A549 (cell line): ENCODE results near the gene HLA-E. TPM values are rescaled to one million over a fixed set of nuclear protein-coding genes. Genes with fewer than 3 reads are reported as not detected.

Source experiments
- ATAC-seq, 2 experiments: fragments of 200-7000 bp in 1 of 2; fragments of >200 bp in 1 of 2; cut with Nextera tagmentation in 1 of 2; cut with Tn5 transposase in 1 of 2; 3 replicates each; pipeline versions ENCODE4 v1.8.0 to v1.9.1; 2018 to 2020; ENCODE audit warnings: mild to moderate bottlenecking in 1 of 2, moderate library complexity in 1 of 2
- CTCF ChIA-PET: fragments of 300-600 bp; sonication (Branson Sonifier 250); formaldehyde crosslinking; extraction: SDS; loops from one replicate; lab custom pipeline; 2021; ENCODE audit warnings: antibody characterized with exemption, inconsistent platforms; lab: Yijun Ruan, JAX
- POLR2A ChIA-PET: fragments of 350-600 bp; formaldehyde crosslinking; extraction: SDS; loops from one replicate; lab custom pipeline; 2021; ENCODE audit warnings: antibody characterized with exemption, inconsistent platforms; lab: Yijun Ruan, JAX
- DNase-seq, 2 experiments: peaks; one replicate each; pipeline versions ENCODE4 v3.0.0 to v3.0.0-alpha.2; 2011 to 2016; ENCODE audit warnings: low read depth in 1 of 2, low spot score in 1 of 2
- FAIRE-seq: peaks from 2 replicates; lab custom pipeline; 2011; peaks lifted over from hg19 to GRCh38; lab: Jason Lieb, UNC
- H3K27ac ChIP-seq, 2 experiments: fragments of >200 bp; sonication (Bioruptor Twin); formaldehyde crosslinking; 3 replicates each; pipeline ENCODE4 v1.5.1; 2016 to 2017
- H3K4me1 ChIP-seq: fragments of >200 bp; sonication (Bioruptor Twin); formaldehyde crosslinking; 3 replicates; pipeline ENCODE4 v1.6.1; 2016
- H3K4me2 ChIP-seq: fragments of >200 bp; sonication (Bioruptor Twin); formaldehyde crosslinking; 3 replicates; pipeline ENCODE4 v1.6.1; 2016
- H3K4me3 ChIP-seq: fragments of >200 bp; sonication (Bioruptor Twin); formaldehyde crosslinking; 3 replicates; pipeline ENCODE4 v1.5.1; 2016
- H3K9me3 ChIP-seq: fragments of >200 bp; sonication (Bioruptor Twin); formaldehyde crosslinking; 3 replicates; pipeline ENCODE4 v1.6.1; 2016
- ATOH8 ChIP-seq: fragments of 250-450 bp; sonication (Bioruptor Pico); IDR thresholded peaks from 2 replicates; pipeline ENCODE4 v1.5.0; 2020; ENCODE audit warnings: low read depth, mild to moderate bottlenecking, moderate library complexity
- BCL3 ChIP-seq: fragments of >200 bp; sonication (Bioruptor Twin); formaldehyde crosslinking; IDR thresholded peaks from 3 replicates; pipeline ENCODE4 v1.6.1; 2016
- CBX8 ChIP-seq: fragments of 200-600 bp; sonication (generic); IDR thresholded peaks from 2 replicates; pipeline ENCODE4 v1.6.1; 2016
- CEBPB ChIP-seq, 2 experiments: fragments of >200 bp in 1 of 2; sonication (Bioruptor Twin) in 1 of 2; formaldehyde crosslinking in 1 of 2; IDR thresholded peaks; 2 replicates each; pipeline ENCODE4 v1.6.1; 2012 to 2016
- CHD2 ChIP-seq: fragments of 150-350 bp; IDR thresholded peaks from 2 replicates; pipeline ENCODE4 v1.6.1; 2014; ENCODE audit warnings: low read length; ENCODE audit not compliant: partially characterized antibody
- CHD4 ChIP-seq: fragments of 200-600 bp; sonication (generic); IDR thresholded peaks from 2 replicates; pipeline ENCODE4 v1.6.1; 2016; ENCODE audit warnings: antibody characterized with exemption, mild to moderate bottlenecking, borderline replicate concordance
- CTCF ChIP-seq: fragments of >200 bp; sonication (Bioruptor Twin); formaldehyde crosslinking; IDR thresholded peaks from 3 replicates; pipeline ENCODE4 v1.5.1; 2016
- E2F6 ChIP-seq: IDR thresholded peaks from 2 replicates; pipeline ENCODE4 v1.6.1; 2012; ENCODE audit warnings: low read depth, borderline replicate concordance
- EHF ChIP-seq: fragments of 250-450 bp; sonication (Bioruptor Pico); IDR thresholded peaks from 2 replicates; pipeline ENCODE4 v1.5.0; 2020; ENCODE audit warnings: mild to moderate bottlenecking
- EHMT2 ChIP-seq: fragments of 200-600 bp; sonication (generic); IDR thresholded peaks from 2 replicates; pipeline ENCODE4 v1.6.1; 2016; ENCODE audit warnings: antibody characterized with exemption, low read depth, mild to moderate bottlenecking, moderate library complexity
- ELK1 ChIP-seq: fragments of 150-350 bp; IDR thresholded peaks from 2 replicates; pipeline ENCODE4 v1.6.1; 2014; ENCODE audit warnings: low read depth, mild to moderate bottlenecking, low read length
- FOSB ChIP-seq: fragments of 250-450 bp; sonication (Bioruptor Pico); IDR thresholded peaks from 2 replicates; pipeline ENCODE4 v1.5.0; 2020; ENCODE audit warnings: mild to moderate bottlenecking, moderate library complexity
- FOSL2 ChIP-seq, 2 experiments: fragments of 450-650 bp in 1 of 2; fragments of >200 bp in 1 of 2; sonication (Bioruptor Twin) in 1 of 2; formaldehyde crosslinking; IDR thresholded peaks; 2 replicates each; pipeline versions ENCODE4 v1.5.0 to v1.6.1; 2016 to 2020; ENCODE audit warnings: mild to moderate bottlenecking in 1 of 2, moderate library complexity in 1 of 2
- FOXS1 ChIP-seq: fragments of 250-450 bp; sonication (Bioruptor Pico); IDR thresholded peaks from 2 replicates; pipeline ENCODE4 v1.5.0; 2020; ENCODE audit warnings: mild to moderate bottlenecking, moderate library complexity
- GATA3 ChIP-seq: IDR thresholded peaks from 2 replicates; pipeline ENCODE4 v1.6.1; 2012; ENCODE audit warnings: borderline replicate concordance
- HMGXB4 ChIP-seq: fragments of 250-450 bp; sonication (Bioruptor Pico); IDR thresholded peaks from 2 replicates; pipeline ENCODE4 v1.5.0; 2021; ENCODE audit warnings: mild to moderate bottlenecking, moderate library complexity, borderline replicate concordance
- HOXA7 ChIP-seq: fragments of 250-450 bp; sonication (Bioruptor Pico); IDR thresholded peaks from 2 replicates; pipeline ENCODE4 v1.5.0; 2020; ENCODE audit warnings: mild to moderate bottlenecking, moderate library complexity
- JUNB ChIP-seq: fragments of >200 bp; sonication (Bioruptor Twin); formaldehyde crosslinking; IDR thresholded peaks from 2 replicates; pipeline ENCODE4 v1.6.1; 2016
- KDM1A ChIP-seq: fragments of 200-600 bp; sonication (generic); IDR thresholded peaks from 2 replicates; pipeline ENCODE4 v1.6.1; 2016; ENCODE audit warnings: low read depth, mild to moderate bottlenecking
- KDM5A ChIP-seq: fragments of 200-600 bp; sonication (generic); IDR thresholded peaks from 2 replicates; pipeline ENCODE4 v1.6.1; 2016; ENCODE audit warnings: antibody characterized with exemption, mild to moderate bottlenecking
- MAFK ChIP-seq: fragments of 450-650 bp; IDR thresholded peaks from 2 replicates; pipeline ENCODE4 v1.6.1; 2014; ENCODE audit not compliant: partially characterized antibody
- MAX ChIP-seq: IDR thresholded peaks from 2 replicates; pipeline ENCODE4 v1.6.1; 2012
- MAZ ChIP-seq: fragments of 150-350 bp; IDR thresholded peaks from 2 replicates; pipeline ENCODE4 v1.6.1; 2014; ENCODE audit warnings: antibody characterized with exemption, low read depth, low read length, borderline replicate concordance
- NFE2L2 ChIP-seq: fragments of 150-350 bp; conservative IDR thresholded peaks from 2 replicates; pipeline ENCODE4 v1.6.1; 2014; ENCODE audit warnings: low read length
- NR3C1 ChIP-seq: fragments of >200 bp; sonication (Bioruptor Twin); formaldehyde crosslinking; IDR thresholded peaks from 3 replicates; pipeline ENCODE4 v1.6.1; 2017
- POLR2A ChIP-seq: IDR thresholded peaks from 2 replicates; pipeline ENCODE4 v1.6.1; 2012; ENCODE audit warnings: mild to moderate bottlenecking, low read length
- RFX5 ChIP-seq: fragments of 450-650 bp; IDR thresholded peaks from 2 replicates; pipeline ENCODE4 v1.7.1; 2014; ENCODE audit warnings: antibody characterized with exemption, mild to moderate bottlenecking, moderate library complexity
- TFCP2L1 ChIP-seq: fragments of 250-450 bp; sonication (Bioruptor Pico); IDR thresholded peaks from 2 replicates; pipeline ENCODE4 v1.5.0; 2021; ENCODE audit warnings: mild to moderate bottlenecking
- ZC3H11A ChIP-seq: fragments of 450-650 bp; IDR thresholded peaks from 2 replicates; pipeline ENCODE4 v1.6.1; 2014; ENCODE audit warnings: antibody characterized with exemption, mild to moderate bottlenecking
- ZFP36 ChIP-seq: fragments of 450-650 bp; IDR thresholded peaks from 2 replicates; pipeline ENCODE4 v1.6.1; 2014; ENCODE audit warnings: borderline replicate concordance; ENCODE audit not compliant: partially characterized antibody
- ZSCAN20 ChIP-seq: fragments of 250-450 bp; sonication (Bioruptor Pico); IDR thresholded peaks from 2 replicates; pipeline ENCODE4 v1.8.0; 2022; ENCODE audit warnings: mild to moderate bottlenecking, moderate library complexity
- WGBS: methylation state at CpG from one replicate; pipeline ENCODE4 v1.1.6; 2017; ENCODE audit errors: missing lambda C conversion rate; 5-methylcytosine and 5-hydroxymethylcytosine counted together
- polyA minus RNA-seq: library from RNA; depleted of rRNA, polyadenylated mRNA; stranded (reverse); fragments of >200 nt; gene quantifications from 2 replicates; pipeline ENCODE4 v1.2.3, GENCODE V29; 2011; rRNA and poly(A)+ RNA removed
- polyA plus RNA-seq, 4 experiments: library from polyadenylated mRNA; depleted of rRNA in 3 of 4; stranded (reverse); fragments of >200 nt; fragmentation: RNase III in 1 of 4; extraction: RNeasy Plus Mini Kit Qiagen cat#74134 plus additional on column Dnase treatment in 1 of 4; gene quantifications; 2 replicates in 3 of 4; 3 replicates in 1 of 4; pipeline ENCODE4 v1.2.3, GENCODE V29; 2011 to 2017

HLA-E gene
- polyA plus RNA-seq (2011; rRNA removed) (38.3 and 40.0 TPM in 2 replicates), polyA plus RNA-seq (2017; fragmentation: RNase III; extraction: RNeasy Plus Mini Kit Qiagen cat#74134 plus additional on column Dnase treatment) (33.6 to 41.7 TPM (median 40.3 TPM) in 3 replicates), polyA minus RNA-seq (23.6 and 24.0 TPM in 2 replicates)
- 26.0 and 28.5 TPM in 2 replicates for polyA plus RNA-seq (2012; cell fraction: cytosol; rRNA removed)
- 37.9 and 38.5 TPM in 2 replicates for polyA plus RNA-seq (2012; cell fraction: nucleus; rRNA removed)

- Histone ChIP-seq H3K4me2 (peak within 1 kb of the TSS; percentile 84), H3K9me3 (no peaks in the 10 kb centered on the region), H3K27ac (peak within 1 kb of the TSS; percentile 76 to 92), H3K4me1 (peaks cover 5% of the 10 kb centered on the region; the same call in 1 of the 3 replicates), H3K4me3 (peak within 1 kb of the TSS; percentile 90)
- CTCF ChIA-PET, result interaction anchor here (1.3 to 10.2 kb wide), 3 partner anchors 12 to 53 kb away, joined by 3 to 320 read pairs (median 10); no protein-coding TSS in a partner anchor
- peak; percentile 87 to 98 for DNase-seq
- ATAC-seq, result peak; percentile 96
- POLR2A ChIA-PET, result no interaction called here
- whole genome bisulfite sequencing, result 5% methylated on average over 18 of the region's 68 CpGs
- peak; percentile 63 for FAIRE-seq
- peak; percentile 82; the same call in 2 of the 3 replicates for TF ChIP-seq BCL3
- TF ChIP-seq MAZ, result no peak
- peak; percentile 34; the same call in 1 of the 2 replicates for TF ChIP-seq KDM1A
- no peak for TF ChIP-seq FOSB (CRISPR knock-in tag)
- TF ChIP-seq FOXS1 (CRISPR knock-in tag), result no peak
- no peak for TF ChIP-seq NR3C1
- TF ChIP-seq MAX, result no peak
- TF ChIP-seq ZFP36, result no peak
- TF ChIP-seq HMGXB4 (CRISPR knock-in tag), result no peak
- no peak for TF ChIP-seq CHD2
- TF ChIP-seq EHMT2, result no peak
- no peak for TF ChIP-seq CEBPB (IDR thresholded peaks at IDR 0.05)
- TF ChIP-seq ELK1, result no peak
- TF ChIP-seq ZC3H11A, result no peak
- no peak for TF ChIP-seq TFCP2L1 (CRISPR knock-in tag)
- peak; percentile 84 for TF ChIP-seq POLR2A
- no peak for TF ChIP-seq E2F6
- no peak for TF ChIP-seq HOXA7 (CRISPR knock-in tag)
- TF ChIP-seq KDM5A, result no peak
- TF ChIP-seq FOSL2 (IDR thresholded peaks at IDR 0.05), result no peak
- no peak for TF ChIP-seq FOSL2 (CRISPR knock-in tag; IDR thresholded peaks at IDR 0.05)
- no peak for TF ChIP-seq JUNB
- no peak for TF ChIP-seq CTCF
- no peak for TF ChIP-seq EHF (CRISPR knock-in tag)
- no peak for TF ChIP-seq GATA3
- TF ChIP-seq CBX8, result no peak
- TF ChIP-seq RFX5, result peak; percentile 99
- TF ChIP-seq ZSCAN20 (CRISPR knock-in tag), result 0 out of 2 replicates have a peak, but pooled peaks have one; percentile 20
- TF ChIP-seq ATOH8 (CRISPR knock-in tag), result no peak
- peak; percentile 95 for TF ChIP-seq MAFK
- TF ChIP-seq NFE2L2, result no peak
- TF ChIP-seq CHD4, result peak; percentile 62
Measured at GRCh38 chr6:30489081-30490025, at the start of gene HLA-E. HLA-E (plus strand) TSS chr6:30489509; CDS start chr6:30489532, 23 bp downstream.
